Cerebellar nuclear complex (tissue), 1 donor: Measurements from ENCODE around the gene KCNAB3.

Experiments
- DNase-seq, 2 experiments: peaks; one replicate each; lab custom pipeline; 2025; lab: John Stamatoyannopoulos, UW

Gene KCNAB3

GRCh38 chr17:7940743-7941142, 11.1 kb upstream of the KCNAB3 start:
- no peak for DNase-seq

DNA sequence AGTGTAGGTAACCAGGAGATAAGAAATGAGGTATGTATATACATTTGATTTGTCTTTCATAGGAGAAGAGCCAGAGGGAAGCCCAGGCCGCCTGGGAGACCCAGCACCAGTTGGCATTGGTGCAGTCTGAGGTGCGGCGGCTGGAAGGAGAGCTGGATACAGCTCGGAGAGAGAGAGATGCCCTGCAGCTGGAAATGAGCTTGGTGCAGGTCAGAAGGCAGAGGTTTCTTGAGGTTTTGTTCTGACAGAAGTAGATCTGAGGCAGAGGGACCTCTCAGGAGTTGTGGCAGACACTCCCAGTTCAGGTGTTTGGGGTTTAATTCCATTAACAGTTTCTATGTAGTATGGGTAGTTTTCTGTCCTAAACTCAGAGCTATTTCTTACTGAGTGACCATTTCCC, 10.4 kb upstream of the KCNAB3 start:
- DNase-seq: no peak

- DNase-seq: no peak
These were observed 6.2 kb upstream of the KCNAB3 start for GRCh38 chr17:7935859-7936258.

DNA sequence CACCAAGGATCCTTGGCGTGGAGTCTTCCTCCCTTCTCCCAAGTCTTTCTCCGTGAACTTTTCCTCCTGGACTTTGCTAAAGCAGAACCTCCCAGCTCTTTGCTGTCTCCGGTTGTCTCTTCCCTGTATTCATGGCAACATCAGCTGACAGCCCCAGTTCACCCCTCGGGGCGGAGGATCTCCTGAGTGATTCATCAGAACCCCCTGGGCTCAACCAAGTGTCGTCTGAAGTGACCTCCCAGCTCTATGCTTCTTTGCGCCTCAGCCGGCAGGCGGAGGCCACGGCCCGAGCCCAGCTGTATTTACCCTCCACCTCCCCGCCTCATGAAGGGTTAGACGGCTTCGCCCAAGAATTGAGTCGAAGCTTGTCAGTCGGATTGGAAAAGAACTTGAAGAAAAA, 3.3 kb upstream of the KCNAB3 start:
- no peak for DNase-seq

- DNase-seq: no peak
These were observed 2.8 kb upstream of the KCNAB3 start for GRCh38 chr17:7932483-7932891.

GRCh38 chr17:7931709-7932482, 2.2 kb upstream of the KCNAB3 start, which contains the start of the genes CNTROB and TRAPPC1:
Gene CNTROB, plus strand, starts transcription at chr17:7932206. Its CDS starts 874 bp downstream, at chr17:7933080.
Gene TRAPPC1, minus strand, starts transcription at chr17:7931946. Its CDS starts 117 bp downstream, at chr17:7931829.
- DNase-seq: peak; percentile 98 to 99

DNA sequence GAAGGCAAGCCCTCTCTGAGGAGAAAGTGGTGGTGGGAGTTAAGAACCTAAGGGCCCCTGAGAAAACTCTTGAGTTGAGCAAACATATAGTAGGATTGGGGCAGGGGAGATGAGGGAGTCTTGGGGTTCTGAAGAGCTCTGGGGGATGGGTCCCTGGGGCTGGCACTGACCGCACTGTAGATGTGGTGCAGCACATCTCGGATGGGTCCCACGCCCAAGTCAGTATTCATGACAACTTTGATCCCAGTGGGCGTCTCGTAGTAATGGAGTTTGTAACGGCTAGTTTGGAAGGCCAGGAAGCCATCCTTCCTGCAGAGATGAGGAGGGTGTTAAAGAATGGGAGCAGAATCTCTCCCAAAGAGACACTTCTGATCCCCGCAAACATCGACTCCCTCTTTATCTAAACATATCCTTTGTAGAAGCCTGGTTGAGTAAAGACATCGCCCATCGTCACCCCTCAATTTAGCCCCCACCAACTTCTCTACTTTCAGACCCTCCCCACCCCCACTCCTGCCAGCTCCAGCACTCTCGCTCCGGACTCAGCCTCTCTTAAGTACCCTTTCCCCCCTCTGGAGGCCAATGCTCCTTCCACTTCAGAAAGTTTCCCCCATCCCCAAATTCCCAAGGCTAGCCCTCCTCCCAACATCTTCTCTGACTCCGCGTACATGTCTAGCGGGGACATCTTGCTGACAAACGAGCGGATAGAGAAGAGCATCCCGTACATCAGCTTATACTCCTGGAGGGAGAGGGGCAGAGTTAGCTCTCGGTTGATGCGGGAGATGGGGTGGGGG, 1.4 kb upstream of the KCNAB3 start:
- DNase-seq: no peak

GRCh38 chr17:7927596-7927995, 2.1 kb downstream of the KCNAB3 start:
- no peak for DNase-seq

GRCh38 chr17:7922845-7923628, 6.6 kb downstream of the KCNAB3 start:
- peak; percentile 24 to 36 for DNase-seq

GRCh38 chr17:7922269-7922844, 7.3 kb downstream of the KCNAB3 start:
- no peak for DNase-seq

GRCh38 chr17:7916808-7917207, 12.8 kb downstream of the KCNAB3 start:
- DNase-seq: no peak

DNA sequence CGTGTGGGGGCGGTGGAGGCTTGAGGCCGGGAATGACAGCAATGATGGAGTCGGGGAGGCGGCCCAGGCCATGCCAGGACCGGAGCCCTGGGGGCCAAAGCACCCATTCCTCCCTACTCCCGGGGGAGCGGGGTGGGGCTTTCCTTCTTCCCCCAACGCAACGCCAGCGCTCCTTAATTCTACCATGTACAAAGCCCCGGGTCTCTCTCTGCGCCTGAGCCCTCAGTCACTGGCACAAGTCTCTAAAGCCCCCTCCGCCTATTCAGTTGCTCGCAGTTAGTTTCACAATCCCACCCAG, 13.3 kb downstream of the KCNAB3 start:
- DNase-seq: no peak

GRCh38 chr17:7915611-7916384, 13.9 kb downstream of the KCNAB3 start, which contains the start of gene RNF227:
Gene RNF227, minus strand, starts transcription at chr17:7916289. Its CDS starts 94 bp downstream, at chr17:7916195.
- peak; percentile 44 to 72 for DNase-seq

- no peak for DNase-seq
These were observed 14.5 kb downstream of the KCNAB3 start for GRCh38 chr17:7915179-7915610.

GRCh38 chr17:7912927-7913524, 16.6 kb downstream of the KCNAB3 start:
- no peak for DNase-seq

- DNase-seq: no peak
These were observed 18.5 kb downstream of the KCNAB3 start for GRCh38 chr17:7911116-7911515.

DNA sequence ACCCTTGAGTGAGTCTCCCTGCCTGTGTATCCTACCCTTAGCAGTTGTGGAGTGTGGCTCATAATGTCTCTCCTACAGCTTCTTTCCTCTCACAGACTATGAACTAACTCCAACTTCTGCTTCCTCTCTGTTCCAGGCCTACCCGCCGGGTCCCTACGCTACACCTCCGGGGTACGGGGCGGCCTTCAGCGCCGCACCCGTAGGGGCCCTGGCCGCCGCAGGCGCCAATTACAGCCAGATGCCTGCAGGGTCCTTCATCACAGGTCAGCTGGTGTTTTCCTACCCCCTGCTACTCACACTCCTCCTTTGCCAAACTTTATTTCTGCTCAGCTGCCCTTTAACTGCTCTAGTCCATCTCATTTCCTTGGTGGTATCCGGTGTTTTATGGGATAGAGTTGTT, 18.9 kb downstream of the KCNAB3 start:
- DNase-seq: no peak

GRCh38 chr17:7910281-7910680, 19.4 kb downstream of the KCNAB3 start:
- DNase-seq: no peak

DNA sequence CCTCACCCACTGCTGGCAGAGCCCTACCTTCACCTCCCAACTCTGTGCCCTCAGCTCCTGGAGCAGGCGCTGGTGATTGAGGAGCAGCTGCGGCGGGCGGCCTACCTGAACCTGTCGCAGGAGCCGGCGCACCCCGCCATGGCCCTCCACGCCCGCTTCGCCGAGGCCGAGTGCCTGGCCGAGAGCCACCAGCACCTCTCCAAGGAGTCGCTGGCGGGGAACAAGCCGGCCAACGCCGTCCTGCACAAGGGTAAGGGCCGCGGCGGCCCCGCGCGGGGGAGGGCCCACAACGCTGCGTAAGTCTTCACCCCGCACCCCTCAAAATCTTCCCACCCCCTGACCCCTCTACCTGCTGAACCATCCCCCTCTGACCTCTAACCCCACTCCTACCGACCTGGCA, 20.6 kb downstream of the KCNAB3 start:
- DNase-seq: no peak

- no peak for DNase-seq
These were observed 26.2 kb downstream of the KCNAB3 start for GRCh38 chr17:7903154-7904103.
